Activated CD4-positive, alpha-beta T cell treated with anti-CD3 and anti-CD28 coated beads, Interleukin-2, Interleukin-6, amounts not matched to agents 100 ng/mL and 50 ng/mL, durations not matched to agents 16 hours and 8 hours (primary cell): Measurements from ENCODE around the gene THSD4.
A peak's percentile ranks its signal among the peaks of the same experiment; 100 is the strongest.

Source experiments
- DNase-seq: peaks from one replicate; pipeline ENCODE4 v3.0.0-alpha.2; 2020

Gene THSD4

DNA sequence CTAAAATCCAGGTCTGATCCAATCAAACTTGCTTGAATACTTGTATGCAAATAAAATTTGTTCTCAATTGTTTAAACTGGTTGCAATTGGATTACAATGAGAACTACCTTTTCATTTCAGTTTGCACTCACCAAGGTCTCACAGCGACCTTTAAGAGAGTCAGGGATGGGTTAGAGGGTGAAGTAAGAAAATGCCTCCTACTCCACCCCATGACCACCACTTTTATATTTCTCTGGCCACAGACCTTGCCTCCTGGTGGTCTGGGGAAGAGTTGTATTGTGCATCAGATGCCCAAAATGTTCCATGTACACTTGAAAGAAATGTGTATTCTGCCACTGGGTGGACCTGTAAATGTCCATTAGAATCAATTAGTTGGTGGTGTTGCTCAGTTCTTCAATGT lies 16.4 kb upstream of the THSD4 start:
- no peak for DNase-seq

DNA sequence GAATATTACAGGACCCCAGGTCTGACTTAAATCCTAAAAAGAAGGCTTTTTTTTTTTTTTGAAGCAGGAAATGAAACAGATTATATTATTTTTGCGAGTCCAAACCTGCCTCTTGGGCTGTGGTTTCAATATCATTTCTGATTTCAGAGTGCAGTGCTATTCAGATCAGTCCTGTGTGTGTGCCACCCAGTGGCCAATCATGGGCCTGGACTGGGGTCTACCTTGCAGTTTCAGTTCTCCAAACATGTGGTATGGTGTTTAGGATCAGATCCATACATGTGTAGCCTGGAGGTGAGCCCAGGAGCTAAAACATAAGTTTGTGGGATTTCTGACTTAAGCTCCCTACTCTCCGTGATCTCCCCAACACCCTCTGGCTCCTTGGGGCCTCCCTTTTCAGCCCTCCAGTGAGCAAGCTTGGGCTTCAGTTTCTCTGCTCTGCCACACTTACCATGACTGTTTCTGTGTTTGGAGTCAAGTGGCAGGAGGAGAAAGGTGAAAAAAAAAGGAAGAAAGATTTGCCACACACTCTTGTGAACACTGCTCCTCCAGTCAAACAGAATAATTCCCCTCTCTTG lies 12.1 kb upstream of the THSD4 start:
- DNase-seq, result no peak

DNA sequence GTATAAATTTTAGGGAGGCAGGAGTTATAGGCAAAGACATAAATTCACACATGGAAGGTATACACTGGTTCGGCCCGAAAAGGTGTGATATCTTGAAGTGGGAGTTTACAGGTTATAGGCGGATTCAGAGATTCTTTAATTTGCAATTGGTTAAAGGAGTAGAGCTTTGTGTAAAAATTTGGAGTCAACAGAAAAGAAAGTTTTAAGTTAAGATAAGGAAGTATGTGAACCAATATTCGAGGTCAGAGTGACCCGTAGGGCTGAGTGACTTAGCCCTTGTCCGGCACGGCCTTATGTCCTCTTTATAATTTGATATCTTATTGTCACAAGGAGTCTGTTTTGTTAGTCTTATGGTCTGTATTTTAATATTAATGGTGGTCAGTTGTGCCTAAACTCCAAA lies 10.6 kb upstream of the THSD4 start:
- DNase-seq, result no peak

DNA sequence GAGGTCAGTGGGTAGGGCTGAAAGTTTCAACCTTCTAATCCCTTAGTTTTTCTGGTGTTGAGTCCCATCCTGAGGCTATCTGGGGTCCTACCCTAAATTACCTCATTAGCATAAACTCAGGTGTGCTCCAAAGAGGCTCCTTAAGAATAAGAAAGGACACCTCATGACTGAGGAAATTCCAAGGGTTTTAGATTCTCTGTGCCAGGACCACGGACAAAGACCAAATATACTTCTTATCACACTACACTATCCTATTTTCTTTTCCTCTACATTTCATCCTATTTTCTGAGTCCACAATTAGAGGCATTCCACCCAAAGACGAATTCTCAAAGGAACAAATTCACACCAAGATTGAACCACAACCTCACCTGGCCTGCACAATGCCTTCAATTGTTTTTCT lies 9.8 kb upstream of the THSD4 start:
- DNase-seq, result no peak

DNA sequence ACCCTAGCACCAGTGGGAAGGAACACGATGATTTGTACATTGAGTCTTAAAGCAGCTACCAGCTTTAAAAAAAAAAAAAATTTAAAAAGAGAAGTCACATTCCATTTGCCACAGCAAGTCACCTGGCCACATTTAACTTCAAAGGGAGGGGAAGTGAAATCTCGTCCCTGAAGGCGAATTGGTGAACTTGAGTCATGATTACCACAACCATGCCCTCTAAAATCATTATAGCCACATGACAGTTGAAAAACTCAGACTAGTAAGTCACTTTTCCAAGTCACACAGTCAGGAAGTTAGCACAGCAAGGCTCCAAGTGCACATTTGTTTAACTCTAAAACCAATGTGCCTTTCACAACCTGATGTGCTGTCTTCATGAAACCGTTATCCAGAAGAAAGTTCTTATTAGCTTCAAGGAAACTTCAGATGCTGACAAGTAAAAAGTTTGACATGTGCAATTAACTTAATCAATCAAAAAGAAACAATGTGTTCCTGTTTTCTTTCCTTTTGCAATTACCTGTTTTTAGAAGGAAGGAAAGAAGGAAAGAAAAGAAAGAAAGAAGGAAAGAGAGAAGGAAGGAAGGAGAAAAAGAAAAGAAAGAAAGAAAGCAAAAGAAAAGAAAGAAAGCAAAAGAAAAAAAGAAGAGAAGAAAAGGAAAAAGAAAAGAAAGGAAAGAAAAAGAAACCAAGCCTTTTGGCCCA lies 8.3 kb upstream of the THSD4 start:
- DNase-seq, result no peak

DNA sequence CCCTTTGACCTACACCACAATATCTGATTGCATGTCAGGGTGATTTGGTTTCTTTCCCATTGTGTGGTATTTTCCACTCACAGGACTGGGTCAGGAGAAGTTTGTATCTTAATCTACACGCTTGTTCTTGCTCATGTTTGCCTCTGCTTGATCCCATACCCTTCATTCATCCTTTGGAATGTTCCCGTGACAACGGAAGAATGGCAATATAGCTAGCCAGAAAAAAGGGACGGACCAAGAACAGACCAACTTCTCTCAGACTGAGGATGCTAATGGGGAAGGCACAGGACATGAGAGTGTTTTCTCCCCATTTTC lies 7.8 kb upstream of the THSD4 start:
- no peak for DNase-seq

DNA sequence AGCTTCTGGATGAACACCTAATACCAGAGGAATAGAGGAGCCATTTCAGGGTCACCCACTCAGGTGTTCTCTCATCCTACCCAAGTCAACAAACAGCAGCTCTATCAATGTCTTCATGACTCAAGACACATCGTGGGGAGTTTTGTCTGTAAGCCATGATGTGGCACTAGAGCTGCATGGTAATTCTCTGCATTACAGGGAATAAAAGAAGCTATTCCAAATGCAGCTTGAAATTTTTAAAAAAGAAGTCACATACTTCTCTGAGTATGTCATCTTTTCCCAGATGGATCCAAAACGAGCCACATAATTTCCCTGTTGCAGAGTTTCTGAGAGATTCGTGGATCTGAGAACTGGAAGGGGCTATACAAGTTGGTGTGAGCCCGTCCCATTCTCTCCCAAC lies 6.1 kb upstream of the THSD4 start:
- DNase-seq, result no peak

DNA sequence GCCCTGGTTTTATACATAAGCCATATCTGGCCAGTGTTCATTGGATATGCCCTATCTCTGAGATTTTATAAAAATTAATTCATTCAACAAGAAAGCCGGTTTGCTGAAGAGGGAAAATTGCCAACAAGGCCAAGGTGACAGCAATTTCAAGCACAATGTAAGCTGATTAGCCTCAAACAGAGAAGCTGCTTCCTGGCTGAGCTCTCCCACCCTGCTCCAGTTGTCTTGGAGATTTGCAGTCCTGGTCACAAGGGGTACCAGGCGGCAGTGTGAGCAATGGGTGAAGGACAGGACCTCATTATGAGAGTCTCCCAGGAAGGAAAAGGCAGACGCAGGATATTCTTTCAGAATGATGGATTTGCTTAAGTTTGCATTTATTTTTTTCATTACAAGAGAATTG lies 5.4 kb upstream of the THSD4 start:
- no peak for DNase-seq

DNA sequence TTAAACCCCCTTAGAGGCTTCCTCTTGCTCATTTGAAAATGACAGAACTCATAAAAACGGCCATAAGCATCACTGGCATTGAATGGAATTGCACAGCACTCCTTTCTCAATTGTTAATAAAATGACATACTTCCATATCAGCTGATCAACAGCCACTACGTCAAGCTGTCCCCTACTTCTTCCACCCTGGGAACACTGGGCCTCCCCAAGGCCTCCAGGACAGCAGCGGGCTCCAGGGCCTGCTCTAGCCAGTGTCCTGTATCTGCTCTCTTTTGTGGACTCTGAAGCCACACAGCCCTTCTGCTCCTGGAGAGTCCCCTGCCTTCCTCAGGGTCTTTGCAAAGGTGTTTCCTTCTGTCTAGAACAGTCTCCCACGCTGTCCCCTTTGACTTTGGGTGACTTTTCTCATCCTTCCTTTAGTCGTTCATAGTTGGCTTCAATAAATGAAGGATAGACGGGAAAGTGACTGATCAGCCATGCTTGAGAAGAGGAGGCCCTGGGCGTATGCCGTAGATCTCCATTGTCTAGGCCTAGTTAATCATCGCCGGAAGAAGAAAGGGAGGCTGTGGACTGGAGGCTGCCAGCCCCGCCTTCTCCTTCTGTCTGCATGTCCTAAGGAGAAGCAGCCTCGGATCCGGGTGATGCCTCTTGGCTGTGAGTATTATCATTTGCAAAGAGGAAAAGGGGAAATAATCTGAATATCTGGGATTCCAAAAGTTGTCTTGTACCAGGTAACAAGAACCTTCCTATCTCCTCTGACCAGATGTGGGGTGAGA lies 4.7 kb upstream of the THSD4 start:
- DNase-seq, result no peak

DNA sequence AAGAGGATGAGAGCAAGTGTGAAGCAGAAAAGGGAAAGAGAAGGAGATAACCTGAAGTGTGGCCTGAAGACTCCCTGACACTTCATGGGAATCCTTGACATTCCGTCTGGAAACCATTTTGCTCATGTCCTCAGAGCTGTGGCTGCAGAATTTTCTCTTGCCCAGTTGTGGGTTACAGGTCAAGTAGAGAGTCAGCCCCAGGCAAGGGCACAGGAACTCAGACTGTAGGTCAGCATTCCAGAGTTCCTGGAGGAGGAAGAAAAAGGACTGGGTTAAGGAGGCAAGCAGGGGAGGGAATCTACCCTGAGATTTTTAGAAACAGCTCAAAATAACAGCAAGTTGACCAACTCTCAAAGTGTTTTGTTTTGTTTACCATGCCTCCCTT lies 4.1 kb upstream of the THSD4 start:
- DNase-seq, result no peak

DNA sequence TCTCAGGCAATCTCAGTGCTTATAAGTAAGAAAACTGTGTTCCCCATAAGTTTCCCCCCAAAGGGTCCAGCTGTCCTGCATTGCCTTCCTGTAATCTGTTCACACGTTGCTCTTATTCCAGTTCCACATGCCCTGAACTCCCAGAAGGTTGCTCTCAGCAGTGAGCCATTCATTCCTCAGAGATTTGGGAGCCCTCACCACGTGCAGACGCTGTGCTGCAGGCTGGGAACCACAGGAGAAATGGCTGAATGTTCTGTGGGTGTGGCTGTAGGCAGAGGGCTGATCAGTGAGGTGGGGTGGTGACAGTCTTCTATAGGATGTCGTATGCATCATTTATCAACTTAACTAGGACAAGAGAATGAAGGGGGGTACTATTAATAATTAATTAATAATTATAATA lies 3.3 kb upstream of the THSD4 start:
- DNase-seq, result no peak

DNA sequence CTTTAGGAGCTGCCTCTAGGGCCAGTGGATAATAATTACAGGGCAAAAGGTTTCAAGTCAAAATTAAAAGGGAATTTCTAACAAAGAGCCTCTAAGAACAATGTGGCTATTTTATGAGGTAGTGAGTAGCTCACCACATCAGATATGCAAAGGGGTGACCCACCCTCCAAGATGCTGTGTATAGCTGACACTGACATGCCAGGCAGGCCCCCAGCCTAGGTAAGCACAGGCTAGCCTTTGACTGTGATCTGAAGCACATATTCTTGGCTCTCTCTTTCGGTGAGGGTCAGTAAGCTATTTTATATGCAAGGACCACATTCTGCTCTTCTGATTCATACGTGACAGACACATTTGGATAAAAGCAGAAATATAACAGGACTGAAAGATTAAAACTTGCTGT lies 2.8 kb upstream of the THSD4 start:
- no peak for DNase-seq

DNA sequence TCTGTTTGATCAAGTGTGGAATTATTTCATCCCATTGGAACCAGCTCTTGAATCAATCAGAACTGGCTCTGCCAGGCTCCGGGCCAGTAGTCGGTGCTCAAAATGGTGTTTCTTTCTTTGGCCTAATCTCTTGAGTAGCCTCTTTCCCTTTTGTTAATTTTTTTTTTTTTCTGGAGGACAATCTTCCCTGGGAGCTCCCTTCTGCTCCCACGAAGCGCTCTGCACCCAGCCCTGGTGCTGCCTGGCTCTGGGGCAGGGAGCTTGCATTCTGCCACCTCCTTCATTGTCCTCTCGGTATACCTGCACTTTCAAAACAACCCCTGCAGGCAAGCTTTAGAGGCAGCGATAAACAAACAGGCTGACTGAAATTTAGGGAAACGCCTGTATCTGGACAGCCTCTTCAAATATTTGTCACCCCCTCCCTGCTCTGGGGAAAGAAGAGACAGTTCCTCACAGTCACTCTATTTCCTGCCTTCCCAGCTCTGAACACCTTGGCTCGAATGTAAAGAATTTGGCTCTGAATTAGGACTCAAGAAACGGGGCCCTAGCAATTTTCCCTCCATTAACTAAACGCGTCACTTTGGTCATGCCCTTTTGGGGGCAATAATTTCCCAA lies 1.1 kb upstream of the THSD4 start:
- DNase-seq, result no peak

DNA sequence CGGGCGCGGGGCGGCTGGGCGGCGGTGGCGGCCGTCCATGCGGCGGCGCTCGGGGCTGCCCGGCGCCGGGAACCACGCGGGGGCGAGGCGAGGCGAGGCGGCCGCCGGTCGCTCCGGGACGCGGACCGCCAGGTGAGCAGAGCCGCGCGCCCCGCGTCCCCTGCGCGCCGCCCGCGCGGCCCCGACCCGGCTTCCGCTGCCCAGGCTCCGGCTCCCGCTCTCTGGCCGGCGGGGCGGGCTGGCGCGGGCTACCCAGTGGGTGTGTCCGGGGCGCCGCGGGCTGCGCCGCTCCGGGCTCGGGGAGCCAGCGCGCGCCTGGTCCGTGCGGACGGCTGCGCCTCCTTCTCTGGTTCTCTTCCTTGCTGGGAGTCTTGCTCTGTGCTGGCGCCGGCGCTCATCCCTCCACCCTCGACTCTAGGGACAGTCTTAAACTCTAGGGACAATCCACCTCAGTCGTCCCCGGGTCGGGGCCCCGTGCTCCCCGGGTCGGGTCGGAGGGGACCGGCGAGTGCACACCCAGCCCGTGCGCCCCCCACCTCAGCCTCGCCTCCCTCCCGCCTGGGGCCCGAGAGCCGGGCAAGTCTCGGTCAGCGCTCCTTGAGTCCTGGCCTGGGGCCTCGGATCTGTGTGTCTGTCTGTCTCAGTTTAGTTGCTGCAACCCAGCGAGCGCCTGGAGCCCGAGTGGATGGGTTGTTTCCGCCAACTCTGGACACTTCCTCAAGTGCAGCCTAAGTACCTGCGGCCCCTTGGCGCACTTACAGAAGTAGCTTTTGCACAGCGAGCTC lies 488 bp downstream of the THSD4 start:
- peak; percentile 8 for DNase-seq

DNA sequence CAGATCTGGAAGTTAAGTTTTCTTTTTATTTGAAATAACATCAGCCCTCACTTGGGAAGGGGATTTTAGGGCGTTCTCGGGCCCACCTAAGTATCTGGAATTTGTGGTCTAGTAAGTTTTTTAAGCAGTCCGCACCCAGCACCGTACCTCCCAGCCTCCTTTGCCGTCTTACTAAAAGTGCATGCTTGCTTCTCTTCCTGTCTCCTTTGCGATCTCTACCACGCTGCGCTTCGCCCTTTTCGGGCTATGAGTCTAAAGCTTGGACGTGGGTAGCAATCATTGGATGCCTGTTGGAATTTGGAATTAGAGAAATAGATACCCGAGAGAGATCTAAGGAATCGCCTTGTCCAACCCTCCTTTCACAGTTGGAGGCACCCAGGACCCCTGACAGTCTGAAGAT lies 1.1 kb downstream of the THSD4 start:
- DNase-seq, result no peak

DNA sequence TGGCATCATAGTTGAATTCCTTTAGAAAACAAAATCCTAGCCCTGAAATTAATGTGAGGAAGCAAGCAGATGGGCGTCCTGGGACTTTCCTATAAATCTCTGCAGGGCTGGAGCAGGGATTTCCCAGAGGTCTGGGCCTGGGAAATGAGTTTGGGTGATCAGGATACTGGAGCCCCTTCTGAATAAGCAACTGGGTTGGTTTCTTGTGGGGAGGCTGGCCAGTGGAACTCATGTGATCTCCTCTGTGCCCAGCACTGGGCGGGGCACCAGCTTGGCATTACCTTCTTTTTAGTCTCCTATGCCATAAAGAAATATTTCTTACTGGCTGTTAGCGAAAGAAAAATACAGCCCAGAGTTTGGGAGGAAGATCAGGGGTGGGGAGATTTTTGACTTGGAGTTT lies 1.7 kb downstream of the THSD4 start:
- DNase-seq, result no peak

DNA sequence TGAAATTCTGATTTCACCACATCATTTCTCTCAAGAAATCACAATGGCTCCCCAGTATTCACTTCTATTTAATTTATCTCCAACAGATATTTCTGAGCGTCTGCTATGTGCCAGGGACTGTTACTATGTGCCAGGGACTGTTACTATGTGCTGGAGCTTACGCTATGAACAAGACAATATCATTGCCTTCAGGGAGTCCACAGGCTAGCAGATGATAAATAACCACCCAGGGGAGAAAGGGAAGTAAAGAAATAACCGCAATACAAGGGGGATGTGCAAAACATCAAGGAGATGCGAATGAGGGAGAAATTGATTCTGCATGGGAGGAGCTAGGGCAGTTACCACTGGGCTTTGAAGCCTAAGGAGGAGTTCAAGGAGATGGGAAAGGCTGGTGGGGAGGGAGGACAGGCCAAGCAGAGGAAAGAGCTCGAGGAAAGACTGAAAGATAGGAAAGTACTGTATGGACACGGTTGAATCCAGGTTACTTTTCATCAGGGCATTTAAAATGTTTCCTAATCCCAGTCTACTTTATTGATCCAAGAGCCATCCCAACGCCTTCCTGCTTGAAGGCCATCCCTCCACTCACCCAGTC lies 2.5 kb downstream of the THSD4 start:
- no peak for DNase-seq

DNA sequence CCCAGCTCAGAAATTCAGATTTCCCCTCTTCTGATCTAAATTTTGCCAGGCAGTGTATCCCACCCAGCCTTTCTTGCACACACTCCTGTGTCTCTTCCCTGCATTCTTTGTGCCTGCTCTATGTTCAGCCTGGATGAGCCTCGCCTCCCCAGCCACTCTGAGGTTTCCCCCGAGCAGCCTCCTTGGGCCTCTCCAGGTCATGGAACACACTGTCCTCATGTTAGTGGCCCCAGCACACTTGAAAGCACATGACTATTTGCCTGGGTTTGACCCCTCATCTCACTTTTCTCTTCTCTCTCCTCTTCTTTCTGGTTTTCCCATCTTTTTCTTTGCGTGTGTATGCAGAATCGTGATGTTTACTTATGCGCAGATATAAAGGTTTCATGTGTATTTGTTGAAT lies 3.1 kb downstream of the THSD4 start:
- DNase-seq, result no peak

DNA sequence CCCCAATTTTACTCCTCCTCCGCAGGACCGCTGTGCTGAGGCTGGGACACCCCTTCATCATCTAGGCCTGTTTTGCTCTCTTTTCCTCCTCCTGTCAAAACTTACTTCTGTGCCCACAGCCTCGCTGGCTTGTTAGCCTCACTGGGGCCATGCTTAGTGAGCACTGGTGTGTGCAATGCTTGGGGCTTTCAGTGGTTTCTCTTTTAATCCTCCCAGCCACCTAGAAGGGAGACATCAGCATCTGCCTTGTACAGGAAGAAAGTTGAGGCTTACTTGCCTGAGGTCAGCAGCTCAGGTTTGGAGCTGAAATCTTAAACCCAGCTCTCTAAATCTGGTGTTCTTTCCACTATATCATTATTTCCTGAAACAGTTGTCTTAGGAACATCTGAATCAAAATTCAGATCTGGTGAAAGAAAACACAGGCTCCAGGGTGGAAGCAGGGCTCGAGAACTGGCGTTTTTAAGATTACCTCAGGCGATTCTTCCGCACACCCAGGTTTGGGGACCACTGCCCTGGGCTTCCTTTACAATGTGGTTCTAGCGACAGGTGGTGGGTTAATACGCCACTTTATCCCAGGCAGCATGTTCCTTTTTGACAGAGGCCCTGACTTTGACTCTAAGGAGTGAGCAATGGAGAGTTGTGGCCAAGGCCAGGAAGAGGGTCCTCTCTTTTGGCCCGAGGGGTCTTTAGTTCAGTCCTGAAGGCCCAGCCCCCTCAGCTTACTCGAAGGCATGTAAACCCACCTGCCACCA lies 3.8 kb downstream of the THSD4 start:
- no peak for DNase-seq

DNA sequence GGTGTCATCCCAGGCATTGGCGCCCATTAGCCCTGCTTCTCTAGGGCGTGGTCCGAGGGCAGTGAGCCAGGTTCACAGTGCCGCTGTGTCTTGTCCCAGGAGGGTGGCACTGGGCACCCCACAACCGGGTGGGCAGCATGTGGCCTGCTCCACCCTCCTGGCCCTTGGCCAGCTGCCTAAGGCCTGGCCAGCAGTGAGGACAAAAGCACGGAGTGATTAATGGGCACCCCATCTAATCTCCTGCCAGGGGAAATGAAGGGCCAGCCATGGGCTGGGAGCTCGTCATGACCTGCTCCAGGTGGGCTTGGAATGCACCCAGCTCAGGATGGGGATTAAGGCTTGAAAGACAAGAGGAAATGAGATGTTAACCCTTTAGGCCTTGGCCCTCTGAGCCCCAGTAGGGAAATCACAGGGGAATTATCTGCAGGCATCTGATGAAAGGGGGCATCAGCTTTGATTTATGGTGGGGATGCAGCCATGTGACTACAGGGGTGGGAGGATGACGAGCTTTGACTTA lies 5.2 kb downstream of the THSD4 start:
- DNase-seq, result no peak

DNA sequence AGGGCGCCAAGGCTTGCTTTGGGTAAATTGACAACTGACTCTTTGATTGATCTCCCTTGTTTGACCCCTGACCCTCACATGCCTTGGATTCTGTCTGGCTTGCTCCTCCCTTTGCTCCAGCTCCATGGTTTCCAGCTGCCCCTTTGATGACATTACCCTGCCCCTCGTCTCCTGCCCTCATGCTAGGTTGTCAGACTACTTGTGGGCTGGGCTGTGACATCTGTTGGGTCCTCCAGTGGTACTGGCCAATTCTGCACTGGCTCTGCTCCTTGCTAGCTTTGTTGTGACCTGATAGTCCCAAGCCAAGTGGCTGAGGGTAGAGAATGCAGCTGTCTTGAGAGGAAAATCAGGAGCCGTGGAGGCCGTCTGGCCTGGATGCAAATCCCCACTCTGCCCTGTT lies 6.2 kb downstream of the THSD4 start:
- DNase-seq, result no peak
